Measurements from ENCODE around the gene ATG9A. TPM values are rescaled to one million over a fixed set of nuclear protein-coding genes. Genes with fewer than 3 reads are reported as not detected.

The ATG9A gene
- total and polyA plus RNA-seq, 2 of the 8 experiments (the other 6 are each of a cell fraction or from before 2014, with no cell fraction given), result 43.6 to 66.8 TPM

DNA sequence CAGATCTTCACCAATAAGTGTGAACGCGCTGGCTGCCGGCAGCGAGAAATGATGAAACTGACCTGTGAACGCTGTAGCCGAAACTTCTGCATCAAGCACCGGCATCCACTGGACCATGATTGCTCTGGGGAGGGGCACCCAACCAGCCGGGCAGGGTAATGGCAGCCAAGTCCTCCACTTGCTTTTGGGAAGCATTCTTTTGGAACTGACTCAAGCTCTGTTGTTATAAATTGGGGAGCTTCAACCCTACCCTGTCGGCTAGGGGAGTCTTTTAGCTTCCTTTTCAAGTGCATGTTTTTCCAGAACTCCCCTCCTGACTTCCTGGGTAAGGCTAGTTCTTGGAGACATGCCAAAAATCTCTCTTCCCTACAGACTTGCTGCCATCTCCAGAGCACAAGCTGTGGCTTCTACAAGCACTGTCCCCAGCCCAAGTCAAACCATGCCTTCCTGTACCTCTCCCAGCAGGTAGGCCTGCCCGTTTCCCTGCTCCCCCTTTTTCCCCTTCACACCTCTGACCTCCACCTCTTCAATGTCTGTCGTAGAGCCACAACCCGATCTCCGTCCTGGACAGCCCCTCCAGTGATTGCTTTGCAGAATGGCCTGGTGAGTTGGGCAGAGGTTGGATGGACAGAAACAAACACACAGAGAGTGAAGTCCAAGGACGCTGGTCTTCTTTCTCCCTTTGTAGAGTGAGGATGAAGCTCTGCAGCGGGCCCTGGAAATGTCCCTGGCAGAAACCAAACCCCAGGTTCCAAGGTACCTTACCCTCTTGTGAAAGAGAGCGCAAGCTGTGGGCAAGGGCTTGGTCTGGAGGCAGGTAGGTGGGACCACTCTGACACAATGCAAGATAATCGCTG lies 21.3 kb downstream of the ATG9A start:
- Histone ChIP-seq H2AK5ac (ENCODE audit: low read depth, low read length) (no peak overlapping the region), H4K20me1 (replicated peaks in 1 of 2; ENCODE audit: control insufficient read depth in 1 of 2, insufficient read depth in 2 of 2, low read length in 2 of 2) (peaks cover 0 to 2% of the 10 kb centered on the region in 2 experiments), H3K27me3 (replicated peaks in 1 of 4; ENCODE audit: control insufficient read depth in 3 of 4, extremely low read depth in 1 of 4, insufficient read depth in 3 of 4, low read length in 3 of 4) (no peaks in the 10 kb centered on the region), H3K36me3 (ENCODE audit: control insufficient read depth in 2 of 4, insufficient read depth in 4 of 4, low read length in 3 of 4) (peaks cover 5 to 31% (median 13%) of the 10 kb centered on the region in 4 experiments; a peak in 7 of 8 replicates), H2BK15ac (ENCODE audit: low read length) (no peak overlapping the region), H3K18ac (ENCODE audit: extremely low read depth, low read length) (no peak overlapping the region), H2BK12ac (ENCODE audit: low read depth, low read length) (no peak overlapping the region), H3K4me1 (replicated peaks in 1 of 4; ENCODE audit: control insufficient read depth in 3 of 4, insufficient read depth in 4 of 4, low read length in 3 of 4) (peaks cover 0 to 6% (median 3%) of the 10 kb centered on the region in 4 experiments; a peak in 5 of 7 replicates), H3K27ac (ENCODE audit: low read depth, low read length) (no peak overlapping the region), H4K91ac (replicated peaks; ENCODE audit: insufficient read length, low read length) (no peak overlapping the region), H3K9me3 (ENCODE audit: insufficient read depth in 2 of 2, low read depth in 1 of 2, low read length in 1 of 2) (no peaks in the 10 kb centered on the region), H3K79me2 (ENCODE audit: control insufficient read depth in 1 of 2, insufficient read depth in 2 of 2, low read length in 2 of 2) (no peaks in the 10 kb centered on the region), H3K23me2 (ENCODE audit: low read depth, low read length) (peaks cover 10% of the 10 kb centered on the region), H4K8ac (ENCODE audit: extremely low read depth, insufficient read depth, low read length) (no peak overlapping the region), H2BK20ac (ENCODE audit: low read length) (no peak overlapping the region), H3K14ac (ENCODE audit: insufficient read length) (no peak overlapping the region), H2AFZ (ENCODE audit: low read length) (no peak overlapping the region), H3K79me1 (ENCODE audit: low read depth, low read length) (no peaks in the 10 kb centered on the region), H3K4me3 (ENCODE audit: extremely low read depth in 1 of 4, insufficient read depth in 2 of 4, low read depth in 3 of 4, low read length in 4 of 4) (no peak overlapping the region), H2BK5ac (ENCODE audit: low read depth, low read length) (no peak overlapping the region), H3K4ac (replicated peaks; ENCODE audit: insufficient read length, low read depth, low read length) (no peak overlapping the region), H3K9ac (replicated peaks in 1 of 4; ENCODE audit: extremely low read depth in 1 of 4, low read depth in 3 of 4, low read length in 3 of 4) (0 out of 7 replicates have a peak overlapping the region, but pooled peaks of 1 of the 4 experiments have one; percentile 2), H2BK120ac (replicated peaks; ENCODE audit: low read depth, low read length) (no peak overlapping the region), H4K5ac (ENCODE audit: insufficient read length, low read depth, low read length) (no peak overlapping the region), H3K56ac (replicated peaks; ENCODE audit: insufficient read length, low read depth, low read length) (no peak overlapping the region), H3K23ac (ENCODE audit: insufficient read length) (no peak overlapping the region), H3K4me2 (ENCODE audit: insufficient read depth in 1 of 2, low read depth in 2 of 2, low read length in 2 of 2) (peak overlapping the region in 1 of 2 experiments; percentile 100; a peak in 1 of 4 replicates)
- POLR2A ChIA-PET (ENCODE audit: partially characterized antibody), result interaction anchor here (0.9 to 6.1 kb wide), 5 partner anchors 11 to 44 kb away, joined by 3 to 101 read pairs (median 4); partner anchors contain the start of genes ABCB6, ANKZF1, ATG9A and TUBA4B
- no peak for DNase-seq (ENCODE audit: low read depth in 1 of 2, low spot score in 2 of 2)
- CTCF ChIA-PET (ENCODE audit: partially characterized antibody), result interaction anchor here (0.7 to 2.4 kb wide), 8 partner anchors 9 to 424 kb away, joined by 3 to 8 read pairs (median 3); no protein-coding TSS in a partner anchor
- TF ChIP-seq CTBP2 (IDR thresholded peaks at IDR 0.05; ENCODE audit: borderline replicate concordance, insufficient read depth, insufficient read length, low read length) (no peak), TAF7 (optimal IDR thresholded peaks at IDR 0.05; ENCODE audit: borderline replicate concordance, low read depth, low read length) (no peak), RBBP5 (IDR thresholded peaks at IDR 0.05; ENCODE audit: borderline replicate concordance, low read depth, low read length) (no peak), HDAC2 (IDR thresholded peaks at IDR 0.05; ENCODE audit: borderline replicate concordance in 1 of 2, low read depth in 2 of 2, low read length in 2 of 2) (no peak), NANOG (IDR thresholded peaks at IDR 0.05; ENCODE audit: insufficient read depth, low read depth, low read length, poor library complexity, severe bottlenecking) (no peak)
- FAIRE-seq, result no peak
- 89% methylated on average over 17 of the region's 17 CpGs; no CpG with 5 or more reads in 1 of the 2 experiments for WGBS, 2 experiments (ENCODE audit: extremely low coverage in 1 of 2, insufficient coverage in 1 of 2, insufficient read length in 1 of 2, insufficient replicate concordance in 2 of 2, low coverage in 1 of 2, low lambda C conversion rate in 2 of 2, missing lambda C conversion rate in 1 of 2)
